ENCODE data around the gene RBMS1. TPM values are rescaled to one million over a fixed set of nuclear protein-coding genes. Genes with fewer than 3 reads are reported as not detected.

RBMS1 gene
- total and polyA plus RNA-seq, 2 experiments from 2014 or later: 55.5 to 94.8 TPM

GRCh38 chr2:160252278-160252887 lies 241.2 kb downstream of the RBMS1 start:
- H3K36me3 ChIP-seq (ENCODE audit: insufficient read depth): no peaks in the 10 kb centered on the region
- H3F3A ChIP-seq (replicated peaks; ENCODE audit: low read depth): no peaks in the 10 kb centered on the region
- no peaks in the 10 kb centered on the region; the same call in 2 of the 3 replicates for H3K4me1 Mint-ChIP-seq
- no peak overlapping the region for H3K4me2 ChIP-seq
- H3K27me3 ChIP-seq (ENCODE audit: insufficient read depth): no peaks in the 10 kb centered on the region
- H2AFZ ChIP-seq: no peak overlapping the region
- DNase-seq (ENCODE audit: low spot score) (peak; percentile 62), ATAC-seq (no peak)
- no peak overlapping the region for H3K4me3 Mint-ChIP-seq
- no peak overlapping the region for H3K27ac ChIP-seq (ENCODE audit: low read depth)
- no peaks in the 10 kb centered on the region for H3K36me3 Mint-ChIP-seq (ENCODE audit: low read depth)
- H3K27ac Mint-ChIP-seq: peak overlapping the region; percentile 36; the same call in 1 of the 2 replicates
- no peaks in the 10 kb centered on the region; the same call in 2 of the 3 replicates for H3K9me3 Mint-ChIP-seq
- no peaks in the 10 kb centered on the region for H3K9me2 ChIP-seq (ENCODE audit: insufficient read depth)
- TF ChIP-seq CTCF (conservative IDR thresholded peaks at IDR 0.05; ENCODE audit: low read depth in 2 of 2) (peak; percentile 60 to 90), STAT1 (IDR thresholded peaks at IDR 0.05; ENCODE audit: unreplicated experiment) (no peak)
- H3K4me1 ChIP-seq (ENCODE audit: insufficient read depth): no peaks in the 10 kb centered on the region
- no peak overlapping the region for H3K4me3 ChIP-seq
- H3K79me2 ChIP-seq (replicated peaks; ENCODE audit: insufficient read depth): no peaks in the 10 kb centered on the region
- H3K27me3 Mint-ChIP-seq (ENCODE audit: insufficient read depth, low read depth, poor library complexity): no peaks in the 10 kb centered on the region
- H4K20me1 ChIP-seq (replicated peaks; ENCODE audit: insufficient read depth): no peaks in the 10 kb centered on the region

GRCh38 chr2:160251569-160251968 lies 242.0 kb downstream of the RBMS1 start:
- Histone ChIP-seq H3K4me3 (no peak overlapping the region), H4K20me1 (replicated peaks; ENCODE audit: insufficient read depth) (no peaks in the 10 kb centered on the region), H3K27ac (ENCODE audit: low read depth) (no peak overlapping the region), H3K9me2 (ENCODE audit: insufficient read depth) (no peaks in the 10 kb centered on the region), H3K36me3 (ENCODE audit: insufficient read depth) (no peaks in the 10 kb centered on the region), H3F3A (replicated peaks; ENCODE audit: low read depth) (no peaks in the 10 kb centered on the region), H2AFZ (no peak overlapping the region), H3K27me3 (ENCODE audit: insufficient read depth) (no peaks in the 10 kb centered on the region), H3K4me2 (no peak overlapping the region), H3K79me2 (replicated peaks; ENCODE audit: insufficient read depth) (no peaks in the 10 kb centered on the region), H3K4me1 (ENCODE audit: insufficient read depth) (no peaks in the 10 kb centered on the region)
- no peak overlapping the region for H3K4me3 Mint-ChIP-seq
- no peak for DNase-seq (ENCODE audit: low spot score)
- no peaks in the 10 kb centered on the region; the same call in 2 of the 3 replicates for H3K4me1 Mint-ChIP-seq
- no peak overlapping the region for H3K27ac Mint-ChIP-seq
- no peak for ATAC-seq
- no peaks in the 10 kb centered on the region for H3K36me3 Mint-ChIP-seq (ENCODE audit: low read depth)
- H3K27me3 Mint-ChIP-seq (ENCODE audit: insufficient read depth, low read depth, poor library complexity): no peaks in the 10 kb centered on the region
- no peaks in the 10 kb centered on the region for H3K9me3 Mint-ChIP-seq
- TF ChIP-seq POLR2AphosphoS5 (IDR thresholded peaks at IDR 0.05; ENCODE audit: low read depth): no peak
- TF ChIP-seq CTCF (conservative IDR thresholded peaks at IDR 0.05; ENCODE audit: low read depth in 2 of 2): no peak
- no peak for TF ChIP-seq STAT1 (IDR thresholded peaks at IDR 0.05; ENCODE audit: unreplicated experiment)
- no peak for TF ChIP-seq ZNF114 (CRISPR knock-in tag; IDR thresholded peaks at IDR 0.05)
- no peak for TF ChIP-seq ZNF331 (CRISPR knock-in tag; IDR thresholded peaks at IDR 0.05; ENCODE audit: low read depth)
- no peak for TF ChIP-seq JUNB (IDR thresholded peaks at IDR 0.05; ENCODE audit: unreplicated experiment)
- no peak for TF ChIP-seq EZH2 (IDR thresholded peaks at IDR 0.05; ENCODE audit: low read depth, unreplicated experiment)
- no peak for TF ChIP-seq NANOG (IDR thresholded peaks at IDR 0.05; ENCODE audit: borderline replicate concordance)
- TF ChIP-seq EZH2phosphoT487 (IDR thresholded peaks at IDR 0.05; ENCODE audit: unreplicated experiment): no peak
- TF ChIP-seq CREB1 (CRISPR knock-in tag; IDR thresholded peaks at IDR 0.05; ENCODE audit: low read depth): no peak
- TF ChIP-seq ZNF462 (CRISPR knock-in tag; IDR thresholded peaks at IDR 0.05): no peak

Data from GM23338 (cell line).